Astrocyte of the hippocampus (primary cell): Measurements from ENCODE around the gene TMEM270.

Source experiments
- DNase-seq: peaks from one replicate; pipeline ENCODE4 v3.0.0; 2011; ENCODE audit warnings: low read depth, low spot score

The TMEM270 gene

DNA sequence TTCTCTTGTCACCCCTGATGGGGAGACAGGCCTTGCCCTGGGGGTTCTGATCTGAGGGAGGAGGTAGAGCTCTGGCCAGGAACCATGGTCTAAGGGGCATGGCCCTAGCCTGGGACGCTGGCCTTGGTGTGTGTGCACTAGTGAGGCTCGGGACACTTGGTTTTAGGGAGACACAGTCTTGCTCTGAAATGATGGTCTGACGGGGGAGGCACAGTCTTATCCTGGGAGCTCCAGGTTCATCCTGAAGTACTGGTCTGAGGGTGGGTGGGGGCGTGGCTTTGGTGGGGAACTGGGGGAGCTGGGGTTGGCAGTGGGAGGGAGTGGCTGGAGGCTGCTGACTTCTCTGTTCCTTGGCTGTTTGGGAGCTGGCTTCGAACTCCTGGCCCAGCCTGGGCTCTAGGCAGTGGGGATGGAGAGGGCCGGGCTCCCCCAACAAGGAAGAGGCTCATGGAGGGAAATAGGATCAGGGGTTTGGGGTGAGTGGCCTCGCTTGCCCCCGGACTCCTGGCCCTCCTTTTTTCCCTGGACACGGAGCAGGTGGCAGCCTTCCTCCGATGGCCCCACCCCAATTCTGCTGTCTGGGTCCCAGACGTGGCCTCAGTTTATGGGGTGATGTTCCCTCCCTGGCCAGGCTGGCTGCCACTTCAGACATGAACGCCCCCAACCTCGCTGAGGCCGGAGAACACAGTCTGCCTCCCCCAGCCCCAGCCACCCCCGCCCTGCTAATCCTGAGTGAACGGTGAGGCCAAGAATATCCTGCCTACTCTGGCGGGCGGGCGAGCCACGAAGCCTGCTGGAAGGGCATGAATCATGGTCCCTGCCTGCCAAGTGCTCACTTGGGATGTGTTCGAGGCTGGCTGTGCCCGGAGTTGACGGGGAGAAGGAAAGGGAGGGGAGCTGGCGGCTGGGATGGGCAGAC, 43.5 kb downstream of the TMEM270 start:
- DNase-seq = peak; percentile 75

DNA sequence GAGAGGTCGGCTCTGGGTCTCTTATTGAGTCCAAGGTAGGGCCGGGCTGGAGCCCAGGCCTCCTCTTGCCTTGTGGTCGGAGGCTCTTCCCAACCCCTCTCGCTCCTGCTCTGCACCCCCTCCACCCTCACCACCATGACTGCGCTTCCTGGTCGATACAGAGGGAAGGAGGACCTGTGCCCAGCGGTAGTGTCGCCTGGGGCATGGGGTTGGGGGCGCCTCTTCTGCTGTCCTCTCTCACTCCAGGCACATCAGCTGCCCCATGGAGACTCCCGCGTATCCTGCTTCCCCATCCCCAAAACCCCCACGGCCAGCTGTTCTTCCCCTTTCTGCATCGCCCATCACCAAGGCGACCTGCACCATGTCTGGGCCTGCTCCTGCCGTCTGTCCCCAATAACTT, 44.4 kb downstream of the TMEM270 start:
- no peak for DNase-seq

DNA sequence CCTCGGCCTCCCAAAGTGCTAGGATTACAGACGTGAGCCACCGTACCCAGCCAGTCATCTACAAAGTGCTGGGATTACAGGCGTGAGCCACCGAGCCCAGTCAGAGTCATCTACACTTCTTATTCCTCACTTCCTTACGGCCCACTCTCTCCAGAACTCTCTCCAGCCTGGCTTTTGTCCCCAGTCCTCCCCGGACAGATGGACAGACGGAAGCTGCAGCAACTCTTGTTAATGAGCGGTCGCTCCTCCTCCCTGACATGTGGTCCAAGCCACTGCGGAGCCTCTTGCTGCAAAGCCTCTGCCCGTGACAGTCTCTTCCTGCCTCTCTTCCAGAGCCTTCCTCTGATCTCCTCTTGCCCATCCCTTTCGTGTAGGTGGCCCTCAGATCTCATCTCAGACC, 45.9 kb downstream of the TMEM270 start:
- no peak for DNase-seq

DNA sequence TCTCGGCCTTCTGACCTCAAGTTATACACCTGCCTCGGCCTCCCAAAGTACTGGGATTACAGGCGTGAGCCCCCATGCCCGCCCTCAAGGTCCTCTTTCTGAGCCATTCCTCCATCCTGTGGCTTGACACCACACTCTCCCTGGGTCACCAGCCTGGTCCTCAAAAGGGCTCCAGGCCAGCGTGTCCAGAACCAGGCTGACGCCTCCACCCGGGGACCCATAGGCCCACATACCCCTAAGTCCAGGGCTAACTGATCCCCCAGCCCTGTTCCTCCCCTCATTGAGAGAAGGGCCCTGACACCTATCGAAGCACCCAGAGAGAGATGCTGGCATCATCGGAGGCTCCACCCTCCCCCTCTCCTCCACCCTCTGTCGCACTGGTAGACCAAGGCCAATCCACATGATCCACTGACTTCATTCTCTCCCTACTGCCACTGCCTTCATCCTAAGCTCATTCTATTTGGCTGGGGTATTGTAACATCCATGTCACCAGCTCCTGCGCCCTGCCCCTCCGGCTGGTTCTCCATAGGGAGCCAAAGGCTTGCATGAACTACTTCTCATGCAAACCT, 46.7 kb downstream of the TMEM270 start:
- no peak for DNase-seq

DNA sequence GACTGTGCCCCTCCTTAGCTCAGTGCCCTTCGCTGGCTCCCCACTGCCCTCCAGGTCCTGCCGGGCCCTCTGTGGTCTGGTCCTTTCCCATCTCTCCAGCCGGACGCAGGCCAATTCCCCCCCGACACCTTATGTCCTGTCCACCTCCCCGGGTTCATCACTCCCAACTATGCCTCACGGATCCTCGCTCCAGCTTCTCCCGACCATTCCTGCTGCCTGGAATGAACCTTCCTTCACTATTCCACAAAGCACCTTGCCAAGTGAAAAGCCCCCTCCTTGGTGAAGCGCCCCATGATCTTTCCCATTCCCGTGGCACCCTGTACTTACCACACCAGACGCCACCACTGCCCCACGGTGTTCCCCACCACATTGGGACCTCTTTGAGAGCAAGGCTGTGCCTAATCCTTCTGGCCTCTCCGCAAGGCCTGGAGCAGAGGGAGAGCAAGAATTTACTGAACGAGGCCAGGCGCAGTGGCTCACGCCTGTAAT, 47.2 kb downstream of the TMEM270 start:
- DNase-seq = no peak

DNA sequence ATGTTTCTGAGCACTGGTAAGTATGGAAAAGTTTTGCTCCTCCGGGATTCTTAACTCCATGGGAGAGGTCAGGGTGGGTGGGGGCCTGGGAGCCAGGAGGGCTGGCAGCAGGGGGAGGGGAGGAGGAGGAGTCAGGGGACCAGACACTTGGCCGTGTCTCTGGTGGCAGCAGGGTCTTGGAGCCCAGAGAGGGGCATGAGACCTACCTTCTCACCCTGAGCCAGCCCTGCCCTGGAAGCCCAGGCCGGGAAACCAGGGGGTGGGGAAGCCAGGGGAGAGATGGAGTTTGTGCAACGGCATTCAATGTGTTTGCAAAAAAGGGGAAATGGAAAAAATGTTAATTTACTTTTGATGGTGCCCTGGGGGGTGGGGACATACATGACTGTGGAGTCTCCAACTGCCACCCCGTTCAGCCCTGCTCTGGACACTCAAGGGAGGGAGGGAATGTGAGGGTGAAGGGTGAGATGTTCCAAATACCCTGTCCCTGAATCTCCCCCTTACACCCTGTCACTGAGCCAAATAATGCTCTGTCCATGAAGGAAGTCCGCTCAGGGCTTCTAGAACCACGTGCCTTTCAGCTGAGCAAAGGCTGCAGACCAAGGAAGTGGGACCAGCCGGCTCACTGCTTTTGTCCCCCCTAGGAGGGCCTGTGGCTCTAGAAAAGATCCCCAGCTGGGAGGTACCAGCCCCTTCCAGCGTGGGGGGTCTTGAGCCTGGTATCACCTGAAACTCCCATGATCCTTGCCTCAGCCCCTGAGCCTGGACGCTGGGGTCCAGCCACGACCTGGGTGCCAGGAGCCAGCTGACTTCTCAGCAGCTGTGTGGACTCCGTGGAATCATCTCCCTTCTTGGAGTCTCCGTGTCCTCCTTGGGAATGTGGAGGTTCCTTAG, 48.3 kb downstream of the TMEM270 start:
- DNase-seq = no peak

DNA sequence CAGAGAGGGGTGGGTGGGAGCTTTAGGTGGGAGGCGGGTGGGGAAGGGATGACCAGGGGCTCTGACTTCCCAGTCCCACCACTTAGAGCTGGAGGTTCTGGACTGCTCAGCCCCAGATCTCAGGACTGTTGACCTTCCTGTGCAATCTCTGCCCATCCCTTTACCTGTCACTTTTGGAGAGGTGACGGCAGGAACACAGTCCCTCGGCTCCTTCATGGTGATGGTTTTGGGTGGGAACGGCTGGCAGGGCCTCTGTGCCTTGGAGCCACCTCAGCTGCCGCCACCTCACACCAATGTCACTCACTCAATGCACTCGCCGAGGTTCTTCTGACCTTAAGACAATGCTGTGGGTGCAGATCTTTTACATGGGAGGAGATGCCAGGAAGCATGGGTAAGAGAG, 49.0 kb downstream of the TMEM270 start:
- no peak for DNase-seq

DNA sequence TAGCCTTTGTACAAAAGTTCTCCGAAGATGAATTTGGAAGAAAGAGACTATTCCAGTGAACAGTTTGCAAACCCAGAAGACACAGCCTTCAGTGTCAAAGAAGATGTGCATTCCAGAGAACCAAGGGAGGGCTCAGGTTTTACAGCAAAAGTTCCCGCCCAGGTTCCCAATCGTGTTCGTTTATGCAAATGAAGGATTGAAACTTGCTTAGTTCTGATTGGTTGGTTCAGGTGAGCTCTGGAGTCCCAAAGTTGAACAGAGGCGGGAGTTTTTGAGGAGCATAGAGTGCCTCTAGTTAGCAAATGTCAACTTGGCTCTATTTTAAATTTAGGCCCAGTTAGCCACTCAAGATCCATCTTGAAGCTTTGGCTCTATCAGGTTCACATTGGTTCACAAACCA, 51.3 kb downstream of the TMEM270 start:
- DNase-seq = no peak
